HG02938 (cell line): ENCODE data around the gene CHRNA3.
"Not testable (repeated sequence)": the region's sequence is repeated elsewhere in the genome, so short reads cannot be mapped to it uniquely, and the experiment has no call there.

Experiments
- ATAC-seq: cut with Tn5 transposase; IDR thresholded peaks from one replicate; pipeline ENCODE4 v1.9.1; 2021; ENCODE audit warnings: mild to moderate bottlenecking, moderate library complexity; ENCODE audit not compliant: unreplicated experiment

The CHRNA3 gene

GRCh38 chr15:78563092-78563491 lies 57.7 kb downstream of the CHRNA3 start:
- no peak for ATAC-seq

DNA sequence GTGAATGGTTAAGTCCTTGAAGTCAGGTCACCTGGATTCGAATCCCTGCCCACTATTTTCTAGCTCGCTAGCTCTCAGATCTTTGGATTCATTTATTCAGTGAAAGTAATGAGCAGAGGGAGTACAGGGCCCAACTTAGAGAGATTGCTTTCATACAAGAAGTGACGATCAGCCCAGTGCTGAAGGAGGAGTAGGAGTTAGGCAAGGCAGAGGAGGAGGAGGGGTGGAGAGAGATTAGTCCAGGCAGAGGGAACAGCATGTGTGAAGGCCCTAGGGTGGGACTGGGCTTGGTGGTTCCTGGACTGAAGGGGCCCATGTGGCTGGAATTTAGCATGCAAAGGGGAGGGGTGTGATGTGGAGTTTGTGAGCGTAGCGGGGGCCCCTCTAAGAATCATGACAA lies 59.3 kb downstream of the CHRNA3 start:
- ATAC-seq, result no peak

GRCh38 chr15:78560201-78560600 lies 60.6 kb downstream of the CHRNA3 start:
- not testable (repeated sequence) for ATAC-seq

DNA sequence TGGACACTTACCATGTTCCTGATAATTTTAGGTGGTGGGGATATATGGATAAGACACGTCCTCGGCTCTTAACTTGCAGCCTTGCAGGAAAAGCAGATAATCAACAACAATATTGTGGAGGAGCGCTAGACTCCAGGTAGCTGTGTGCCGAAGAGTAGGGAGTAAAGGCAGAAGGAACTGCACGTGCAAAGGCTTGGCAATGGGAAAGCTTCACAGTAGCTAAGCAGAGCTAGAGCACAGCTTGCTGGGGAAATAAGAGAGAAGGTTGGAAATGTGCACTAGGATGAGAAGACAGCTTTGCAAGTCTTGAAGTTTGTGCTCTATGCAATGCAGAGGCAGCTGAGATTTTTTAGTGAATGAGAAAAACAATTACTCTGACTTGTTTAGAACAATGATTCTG lies 68.2 kb downstream of the CHRNA3 start:
- no peak for ATAC-seq

DNA sequence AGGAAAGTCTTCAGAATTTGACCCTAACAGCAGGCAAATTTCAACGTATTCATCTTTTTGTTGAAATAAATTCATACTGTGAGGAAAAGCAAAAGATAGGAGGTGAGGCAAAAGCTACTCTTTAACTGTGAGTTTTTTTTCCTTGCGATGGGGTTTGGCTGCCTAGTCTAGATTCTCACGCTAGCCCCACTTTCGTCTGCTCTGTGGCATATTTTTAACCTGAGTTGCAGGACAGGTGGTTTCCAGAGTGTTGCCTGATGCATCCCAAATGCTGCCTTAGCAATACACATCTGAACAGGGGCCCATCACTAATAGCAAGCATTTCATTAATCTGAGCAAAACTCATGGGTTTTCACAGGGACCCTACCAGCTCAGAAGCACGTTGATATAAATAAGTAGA lies 68.9 kb downstream of the CHRNA3 start:
- ATAC-seq, result no peak

- no peak for ATAC-seq
Observed at GRCh38 chr15:78550815-78551214, 70.0 kb downstream of the CHRNA3 start.

DNA sequence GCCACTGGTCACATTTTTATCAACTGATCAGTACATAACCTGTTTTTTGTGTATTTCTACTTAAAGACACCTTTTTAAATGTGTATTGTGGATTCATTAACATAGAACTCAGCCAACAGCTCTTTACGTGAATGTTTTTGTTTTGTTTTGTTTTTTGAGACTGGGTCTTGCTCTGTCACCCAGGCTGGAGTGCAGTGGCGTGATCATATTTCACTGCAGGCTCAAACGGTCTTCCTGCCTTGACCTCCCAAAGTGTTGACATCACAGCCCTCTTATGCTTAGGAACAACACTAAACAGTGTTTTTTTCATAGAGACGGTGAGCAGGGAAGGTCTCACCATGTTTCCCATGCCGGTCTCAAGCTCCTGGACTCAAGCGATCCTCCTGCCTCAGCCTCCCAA lies 70.6 kb downstream of the CHRNA3 start:
- no peak for ATAC-seq
